SW 1271 (cell line): ENCODE results near the gene KCNT1.

Experiments used
- DNase-seq, 2 experiments: peaks; one replicate each; lab custom pipeline; 2025; lab: John Stamatoyannopoulos, UW

KCNT1 gene

DNA sequence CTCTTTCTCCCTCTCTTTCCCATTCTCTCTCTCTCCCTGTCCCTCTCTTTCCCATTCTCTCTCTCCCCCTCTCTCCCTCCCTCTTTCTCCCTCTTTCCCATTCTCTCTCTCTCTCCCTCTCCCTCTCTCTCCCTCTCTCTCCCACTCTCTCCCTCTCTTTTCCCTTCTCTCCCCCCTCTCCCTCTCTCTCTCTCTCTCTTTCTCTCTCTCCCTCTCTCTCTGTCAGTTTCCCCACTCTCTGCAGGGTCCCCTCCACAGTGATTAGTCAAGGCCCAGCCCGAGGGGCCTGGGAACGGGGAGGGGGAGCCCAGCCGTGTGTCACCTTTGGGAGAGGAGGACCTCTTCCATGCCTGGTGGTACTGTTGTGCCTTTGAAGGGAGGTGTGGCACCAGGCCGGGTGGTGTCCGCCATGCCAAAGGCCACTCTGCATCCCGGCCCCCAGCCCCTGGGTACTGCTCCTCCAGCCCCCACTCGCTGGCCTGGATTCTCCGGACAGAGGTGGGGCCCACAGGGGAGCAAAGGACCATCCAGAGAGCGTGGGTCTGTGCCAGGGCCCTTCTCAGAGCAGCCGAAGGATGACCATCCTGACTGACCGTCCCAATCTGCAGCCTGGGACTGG lies 25.4 kb downstream of the KCNT1 start:
- DNase-seq, result no peak

DNA sequence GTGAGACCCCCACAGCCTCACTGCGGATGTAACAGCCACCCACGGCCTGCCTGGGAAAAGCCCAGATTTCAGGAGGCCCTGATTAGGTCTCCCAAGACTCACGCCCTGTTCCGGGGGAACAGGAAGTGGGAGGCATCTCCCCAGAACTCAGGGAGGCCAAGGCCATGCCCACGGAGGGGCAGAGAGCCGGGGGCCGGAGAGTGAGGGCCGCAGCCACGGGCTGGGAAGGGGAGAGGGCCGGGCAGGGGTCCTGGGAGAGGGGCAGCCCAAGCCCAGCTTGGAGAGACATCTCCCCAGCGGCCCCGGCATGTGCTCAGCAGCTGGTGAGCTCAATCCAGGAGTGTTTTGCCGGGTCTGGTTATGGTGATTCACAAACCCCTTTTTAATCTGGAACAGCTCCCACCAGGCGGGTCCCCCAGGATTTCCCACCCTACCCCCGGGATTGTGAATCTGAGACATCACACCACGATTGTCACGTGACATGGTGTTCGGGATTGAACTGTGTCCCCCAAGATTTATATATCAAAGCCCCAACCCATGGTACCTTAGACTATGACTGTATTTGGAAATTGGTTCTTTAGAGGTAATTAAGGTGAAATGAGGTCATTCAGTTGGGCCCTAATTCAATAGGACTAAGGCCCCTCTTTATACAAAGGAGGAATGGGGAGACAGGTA lies 26.6 kb downstream of the KCNT1 start:
- DNase-seq, result no peak

- no peak for DNase-seq
These were observed 27.5 kb downstream of the KCNT1 start for GRCh38 chr9:135729480-135729879.

DNA sequence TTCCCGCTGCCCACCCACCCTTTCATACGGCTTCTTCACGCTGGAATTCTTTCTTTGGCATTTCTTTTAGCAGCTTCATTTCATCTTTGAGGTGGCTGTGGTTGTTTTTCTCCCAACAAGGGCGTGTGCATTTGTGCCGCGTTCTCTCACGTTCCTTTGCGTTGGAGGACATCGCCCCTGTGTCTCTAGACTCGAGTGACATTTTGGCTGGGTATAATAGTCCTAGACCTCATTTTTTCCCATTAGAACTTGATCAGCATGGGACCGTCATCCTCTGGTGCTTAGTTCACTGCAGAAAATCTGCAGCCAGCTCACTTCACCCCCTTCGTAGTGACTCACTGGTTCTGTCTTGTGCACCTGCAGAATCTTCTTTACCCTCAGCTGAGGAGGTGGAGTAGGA lies 29.5 kb downstream of the KCNT1 start:
- no peak for DNase-seq

DNA sequence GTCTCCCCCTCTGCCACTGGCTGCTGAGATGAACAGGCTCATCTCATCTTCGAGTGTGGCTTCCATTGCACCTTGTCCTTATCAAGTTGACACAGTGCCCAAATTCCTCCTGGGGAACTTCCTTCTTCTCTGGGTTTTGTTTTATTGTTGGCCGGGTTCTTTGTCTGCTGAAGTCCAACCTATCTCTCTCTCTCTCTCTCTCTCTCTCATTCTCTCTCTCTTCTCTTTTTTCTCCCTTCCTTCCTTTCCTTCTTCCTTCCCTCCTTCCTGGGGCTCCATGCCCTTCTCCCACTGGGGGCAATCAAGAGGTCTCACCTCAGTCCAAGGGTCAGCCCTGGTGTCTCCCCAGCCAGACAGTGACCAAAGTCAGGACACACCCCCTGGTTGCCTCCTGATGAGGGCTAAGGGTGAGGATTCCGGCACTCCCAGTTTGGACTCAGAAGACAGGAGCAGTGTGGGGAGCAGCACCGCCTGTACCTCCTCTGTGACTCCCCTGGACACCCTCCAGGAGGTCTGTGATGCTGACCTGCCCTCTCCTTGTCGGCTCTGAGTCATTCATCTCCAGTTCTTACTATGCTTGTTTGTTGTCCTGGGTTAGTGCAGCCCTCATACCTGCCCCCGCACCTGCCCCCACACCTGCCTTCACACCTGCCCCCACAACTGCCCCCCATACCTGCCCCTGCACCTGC lies 30.7 kb downstream of the KCNT1 start:
- no peak for DNase-seq

- DNase-seq, result no peak
These were observed 32.7 kb downstream of the KCNT1 start for GRCh38 chr9:135734616-135735144.

- no peak for DNase-seq
These were observed 34.4 kb downstream of the KCNT1 start for GRCh38 chr9:135736272-135736978.

DNA sequence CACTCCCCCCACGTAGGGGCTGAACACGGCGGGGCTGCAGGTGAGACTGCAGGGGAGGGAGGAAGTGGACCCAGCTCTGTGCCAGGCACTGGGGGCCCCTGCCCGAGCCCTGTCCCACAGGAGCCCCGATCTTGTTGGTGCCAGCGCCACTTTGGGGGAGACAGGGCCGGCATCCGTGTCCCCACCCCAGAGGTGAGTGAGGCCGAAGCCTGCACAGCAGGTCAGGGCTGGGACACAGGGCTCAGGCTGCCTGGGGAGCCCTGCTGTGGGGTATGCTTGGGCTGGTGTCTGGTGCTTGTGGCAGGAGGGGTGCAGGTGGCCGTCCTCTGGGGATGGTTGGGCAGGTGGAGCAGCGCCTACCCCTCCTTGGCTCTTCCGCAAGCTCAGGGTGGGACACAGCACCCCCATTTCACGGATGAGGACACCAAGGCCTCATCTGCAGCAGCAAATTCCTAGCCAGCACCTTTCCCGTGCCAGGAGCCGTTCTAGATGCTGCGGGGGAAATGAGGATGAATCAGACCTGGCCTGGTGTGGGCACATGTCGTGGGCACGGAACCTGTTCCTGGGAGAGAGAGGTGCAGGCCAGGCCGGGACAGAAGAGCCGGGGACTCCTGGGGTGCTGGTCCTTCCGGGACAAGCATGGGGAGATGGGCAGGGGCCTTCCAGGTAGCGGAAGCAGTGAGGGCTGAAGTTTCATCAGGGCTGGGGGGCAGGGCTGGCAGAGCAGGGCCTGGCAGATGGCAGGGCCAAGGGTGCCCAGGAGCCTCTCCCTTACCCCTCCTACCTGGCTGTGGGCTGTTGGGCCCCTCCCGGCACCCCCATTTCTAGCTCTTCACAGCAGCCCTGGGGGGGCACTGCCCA lies 35.2 kb downstream of the KCNT1 start:
- DNase-seq, result no peak

DNA sequence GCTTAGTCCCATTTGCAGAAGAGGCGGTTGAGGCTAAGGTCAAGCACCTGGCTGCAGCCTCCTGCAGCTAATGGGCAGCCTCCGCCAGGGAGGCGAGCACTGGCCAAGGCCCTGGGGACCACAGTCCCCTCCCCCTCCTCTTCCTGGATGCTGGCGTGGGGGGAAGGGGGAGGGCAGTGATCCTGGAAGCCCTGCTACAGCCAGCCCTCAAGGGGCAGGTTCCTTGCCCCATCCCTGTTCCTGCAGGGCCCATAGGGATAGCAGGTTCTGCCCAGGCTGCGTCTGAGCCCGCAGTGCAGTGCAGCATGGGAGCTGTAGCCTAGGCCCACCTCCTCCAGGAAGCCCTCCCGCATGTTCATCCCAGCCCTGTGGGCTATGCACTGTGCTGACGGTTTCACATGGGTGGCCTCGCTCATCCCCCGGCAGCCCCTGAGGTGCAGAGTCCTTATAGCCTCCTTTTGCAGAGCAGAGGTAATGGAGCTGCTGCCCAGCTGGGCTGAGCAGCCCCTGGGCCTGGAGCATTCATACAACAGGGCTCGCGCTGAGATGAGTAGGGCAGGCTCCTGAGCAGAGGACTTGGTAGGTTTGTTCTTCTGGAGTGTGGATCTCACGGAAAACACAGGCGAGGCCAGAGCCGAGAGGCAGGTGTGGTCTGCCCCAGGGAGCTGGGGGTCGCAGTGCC lies 36.0 kb downstream of the KCNT1 start:
- no peak for DNase-seq

GRCh38 chr9:135739271-135740220 lies 37.6 kb downstream of the KCNT1 start:
- DNase-seq, result no peak

GRCh38 chr9:135741276-135742219 lies 39.6 kb downstream of the KCNT1 start:
- no peak for DNase-seq

DNA sequence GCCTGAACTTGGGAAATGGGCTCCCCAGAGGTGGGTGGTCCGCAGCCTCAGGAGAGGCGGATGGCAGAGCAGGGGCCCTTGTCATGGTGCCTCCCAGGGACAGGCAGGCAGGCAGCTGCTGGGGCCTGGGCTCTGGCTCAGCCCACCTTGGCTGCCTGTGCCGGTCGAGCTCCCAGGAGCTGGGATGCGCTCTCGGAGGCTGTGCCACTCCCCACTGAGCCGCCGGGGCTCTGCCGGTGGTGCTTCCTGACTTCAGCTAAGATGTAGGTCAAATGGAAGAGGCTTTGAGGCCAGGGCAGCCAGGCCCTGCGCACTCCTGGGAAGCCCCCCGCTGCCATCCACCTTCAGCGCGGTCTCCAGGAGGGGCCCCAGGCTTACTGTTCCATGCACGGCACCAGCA lies 41.0 kb downstream of the KCNT1 start:
- no peak for DNase-seq

GRCh38 chr9:135743546-135744332 lies 41.8 kb downstream of the KCNT1 start:
- no peak for DNase-seq

DNA sequence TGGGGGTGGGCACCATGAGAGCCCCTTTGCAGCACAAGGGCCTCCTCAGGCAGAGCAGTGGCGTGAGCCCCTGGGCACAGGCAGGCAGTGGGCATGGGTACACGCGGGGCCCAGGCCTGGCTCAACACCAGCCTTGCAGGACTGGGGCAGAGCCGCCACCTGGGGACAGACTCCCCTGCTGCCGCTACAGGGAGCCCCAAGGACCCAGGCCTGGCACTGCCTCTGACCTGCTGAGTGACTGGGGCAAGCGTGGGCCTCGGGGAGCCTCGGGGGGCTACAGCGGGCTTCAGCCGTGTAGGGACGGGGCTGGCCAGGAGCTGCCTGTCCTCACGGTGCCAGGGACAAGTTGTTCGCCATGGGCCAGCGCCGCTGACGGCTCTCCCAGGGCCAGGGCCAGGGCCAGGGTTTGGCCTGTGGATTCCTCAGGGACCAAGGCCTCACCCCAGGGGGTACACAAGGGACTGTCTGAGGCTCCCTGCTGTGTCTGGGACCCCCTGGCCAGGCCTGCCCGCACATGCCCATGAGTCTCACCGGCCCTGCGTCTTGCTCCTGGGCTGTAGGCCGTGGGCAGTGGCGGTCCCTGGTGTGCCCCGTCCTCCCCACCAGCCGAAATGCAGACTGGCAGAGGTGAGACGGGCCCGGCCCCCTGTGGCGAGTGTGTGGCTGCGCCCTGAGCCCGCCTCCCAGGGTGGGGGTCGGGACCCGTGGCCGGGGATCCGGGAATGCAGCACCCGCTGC lies 42.5 kb downstream of the KCNT1 start:
- DNase-seq, result no peak

- no peak for DNase-seq
These were observed 43.2 kb downstream of the KCNT1 start for GRCh38 chr9:135745189-135745588.

DNA sequence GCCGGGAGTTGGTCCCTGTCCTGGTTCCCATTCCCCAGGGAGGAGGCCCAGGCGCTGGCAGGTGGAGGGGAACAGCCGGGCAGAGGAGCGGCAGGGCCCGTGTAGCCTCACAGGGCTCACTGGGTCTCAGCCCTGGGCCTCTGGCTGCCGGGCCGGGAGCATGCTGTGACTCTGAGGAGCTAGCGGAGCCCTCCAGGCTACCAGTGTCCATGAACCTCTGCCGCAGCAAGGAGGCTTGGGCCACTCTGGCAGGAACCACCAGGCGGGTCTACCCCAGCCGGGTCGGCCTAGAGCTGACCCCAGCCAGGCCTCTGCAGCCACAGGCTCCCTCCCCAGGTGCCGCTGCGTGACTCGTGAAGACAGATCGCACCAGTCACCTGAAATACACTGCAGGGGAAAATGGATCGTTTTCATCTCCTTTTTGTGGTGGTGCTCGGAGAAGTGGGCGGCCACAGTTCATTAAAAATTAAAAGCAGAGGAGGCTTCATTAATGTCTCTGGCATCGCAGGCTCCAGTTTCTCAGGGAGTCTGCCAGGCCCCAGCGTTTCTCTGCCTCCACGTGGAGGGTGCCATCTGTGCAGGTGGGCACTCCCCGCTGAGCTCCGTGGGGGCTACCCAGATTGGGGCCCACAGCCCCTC lies 43.8 kb downstream of the KCNT1 start:
- DNase-seq, result no peak

DNA sequence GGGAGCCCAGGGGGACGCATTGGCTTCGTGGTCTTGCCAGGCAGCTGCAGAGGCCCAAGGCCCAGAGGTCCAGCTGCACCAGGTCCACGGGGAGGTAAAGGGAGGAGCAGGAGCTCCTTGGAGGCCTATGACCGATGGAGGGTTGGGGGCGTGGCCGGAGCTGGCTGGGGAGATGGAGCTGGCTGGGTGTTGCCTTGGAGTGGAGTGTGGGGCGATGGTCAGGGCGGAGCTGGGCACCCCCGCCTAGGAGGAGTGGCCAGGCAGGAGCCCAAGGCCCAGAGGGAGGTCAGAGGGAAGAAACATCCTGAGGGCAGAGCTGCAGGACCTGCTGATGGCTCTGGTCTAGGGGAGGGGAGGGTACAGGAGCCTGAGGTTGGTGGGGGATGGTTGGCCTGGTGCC lies 44.6 kb downstream of the KCNT1 start:
- DNase-seq, result no peak
